Smooth muscle cell (in vitro differentiated cells): ENCODE measurements around the gene CRIP2. TPM values are rescaled to one million over a fixed set of nuclear protein-coding genes. Genes with fewer than 3 reads are reported as not detected.

ENCODE experiments used
- DNase-seq: peaks from one replicate; lab custom pipeline; 2025; ENCODE audit not compliant: unreplicated experiment; lab: John Stamatoyannopoulos, UW
- H2AFZ ChIP-seq: fragments of 200-600 bp; sonication (generic); 2 replicates; pipeline ENCODE4 v1.6.0; 2016; ENCODE audit warnings: antibody characterized with exemption, low read depth, mild to moderate bottlenecking
- H3F3A ChIP-seq: fragments of 200-600 bp; sonication (generic); 2 replicates; pipeline ENCODE4 v1.6.0; 2017; ENCODE audit warnings: antibody characterized with exemption, low read depth
- H3K27ac ChIP-seq: fragments of 200-600 bp; sonication (generic); 2 replicates; pipeline ENCODE4 v1.5.1; 2016; ENCODE audit warnings: low read depth, mild to moderate bottlenecking
- H3K27me3 ChIP-seq: fragments of 200-600 bp; sonication (generic); 2 replicates; pipeline ENCODE4 v1.6.1; 2016; ENCODE audit warnings: low read depth, mild to moderate bottlenecking
- H3K36me3 ChIP-seq: fragments of 200-600 bp; sonication (generic); 2 replicates; pipeline ENCODE4 v1.5.1; 2016; ENCODE audit warnings: low read depth
- H3K4me1 ChIP-seq: fragments of 200-600 bp; sonication (generic); 2 replicates; pipeline ENCODE4 v1.5.1; 2016; ENCODE audit warnings: low read depth
- H3K4me2 ChIP-seq: fragments of 200-600 bp; sonication (generic); 2 replicates; pipeline ENCODE4 v1.6.0; 2016; ENCODE audit warnings: mild to moderate bottlenecking
- H3K4me3 ChIP-seq: fragments of 200-600 bp; sonication (generic); 2 replicates; pipeline ENCODE4 v1.5.1; 2016; ENCODE audit warnings: mild to moderate bottlenecking
- H3K79me2 ChIP-seq: fragments of 200-600 bp; sonication (generic); 2 replicates; pipeline ENCODE4 v1.6.0; 2016; ENCODE audit warnings: low read depth, mild to moderate bottlenecking
- H3K9ac ChIP-seq: fragments of 200-600 bp; sonication (generic); 2 replicates; pipeline ENCODE4 v1.6.0; 2016; ENCODE audit warnings: low read depth
- H3K9me3 ChIP-seq: fragments of 200-600 bp; sonication (generic); replicated peaks from 2 replicates; pipeline ENCODE4 v1.5.1; 2016; ENCODE audit warnings: low read depth
- H4K20me1 ChIP-seq: fragments of 200-600 bp; sonication (generic); 2 replicates; pipeline ENCODE4 v1.6.0; 2016; ENCODE audit warnings: low read depth
- CTCF ChIP-seq: fragments of 200-600 bp; sonication (generic); IDR thresholded peaks from 2 replicates; pipeline ENCODE4 v1.5.1; 2017; ENCODE audit warnings: borderline replicate concordance, mild to moderate bottlenecking, antibody characterized with exemption; ENCODE audit not compliant: insufficient read depth, poor library complexity, severe bottlenecking
- WGBS: methylation state at CpG from one replicate; pipeline ENCODE4 v1.1.7; 2016; ENCODE audit warnings: low lambda C conversion rate; 5-methylcytosine and 5-hydroxymethylcytosine counted together
- polyA plus RNA-seq: library from polyadenylated mRNA; unstranded; fragments of >200 nt; fragmentation: Nextera tagmentation; extraction: Ambion mirVana; gene quantifications from 2 replicates; pipeline ENCODE4 v1.2.1, GENCODE V29; 2016
- total RNA-seq: library from RNA; depleted of rRNA; stranded (reverse); fragments of >200 nt; gene quantifications from 2 replicates; pipeline ENCODE4 v1.2.3, GENCODE V29; 2014

Gene CRIP2
- total and polyA plus RNA-seq, 2 experiments from 2014 or later = 14.1 to 38.1 TPM

- no peak for TF ChIP-seq CTCF
- 98% methylated on average over 26 of the region's 26 CpGs for WGBS
Observed at GRCh38 chr14:105445901-105446845, 28.4 kb upstream of the CRIP2 start.

GRCh38 chr14:105446971-105447370, 27.6 kb upstream of the CRIP2 start:
- Histone ChIP-seq H3K4me2 (no peak overlapping the region), H3K79me2 (peaks cover 5% of the 10 kb centered on the region), H3K27me3 (no peaks in the 10 kb centered on the region), H3K9me3 (no peaks in the 10 kb centered on the region), H3K27ac (no peak overlapping the region), H4K20me1 (peaks cover 53% of the 10 kb centered on the region), H3K4me1 (no peaks in the 10 kb centered on the region), H3K36me3 (no peaks in the 10 kb centered on the region), H2AFZ (no peak overlapping the region), H3K9ac (no peak overlapping the region), H3F3A (no peaks in the 10 kb centered on the region), H3K4me3 (no peak overlapping the region)
- 95% methylated on average over 13 of the region's 14 CpGs for whole genome bisulfite sequencing
- no peak for TF ChIP-seq CTCF
- no peak for DNase-seq

More at GRCh38 chr14:105445901-105446845, 28.4 kb upstream of the CRIP2 start:
- H3K4me3 ChIP-seq = no peak overlapping the region
- no peak for DNase-seq
- H3K27me3 ChIP-seq = no peaks in the 10 kb centered on the region
- H3K4me1 ChIP-seq = no peaks in the 10 kb centered on the region
- no peak overlapping the region for H3K27ac ChIP-seq
- no peak overlapping the region for H2AFZ ChIP-seq
- H4K20me1 ChIP-seq = peaks cover 55% of the 10 kb centered on the region
- H3F3A ChIP-seq = no peaks in the 10 kb centered on the region
- no peak overlapping the region for H3K9ac ChIP-seq
- no peak overlapping the region for H3K4me2 ChIP-seq
- H3K9me3 ChIP-seq = no peaks in the 10 kb centered on the region
- peaks cover 5% of the 10 kb centered on the region for H3K79me2 ChIP-seq
- no peaks in the 10 kb centered on the region for H3K36me3 ChIP-seq

GRCh38 chr14:105447651-105448640, 26.7 kb upstream of the CRIP2 start:
- H3K27ac ChIP-seq = no peak overlapping the region
- WGBS = 96% methylated on average over 30 of the region's 31 CpGs

More at GRCh38 chr14:105447651-105448640, 26.7 kb upstream of the CRIP2 start:
- Histone ChIP-seq H3K4me1 (no peaks in the 10 kb centered on the region), H3K36me3 (no peaks in the 10 kb centered on the region), H3K9ac (no peak overlapping the region), H3K4me3 (no peak overlapping the region), H3K4me2 (no peak overlapping the region), H3K9me3 (no peaks in the 10 kb centered on the region), H2AFZ (no peak overlapping the region), H3F3A (no peaks in the 10 kb centered on the region), H3K27me3 (no peaks in the 10 kb centered on the region), H3K79me2 (peaks cover 5% of the 10 kb centered on the region), H4K20me1 (peaks cover 53% of the 10 kb centered on the region)
- TF ChIP-seq CTCF = no peak
- DNase-seq = no peak
